ENCODE results near the gene EIF2AK2.

GRCh38 chr2:37146062-37146461 lies 10.7 kb downstream of the EIF2AK2 start:
- no peak for TF ChIP-seq CTCF (IDR thresholded peaks at IDR 0.05)
- no peak for TF ChIP-seq POLR2A (IDR thresholded peaks at IDR 0.05)
